Caco-2 (cell line): ENCODE measurements around the gene PER2. TPM values are rescaled to one million over a fixed set of nuclear protein-coding genes. Genes with fewer than 3 reads are reported as not detected.

Experiments used
- BruUV-seq: library from RNA; stranded (reverse); fragments of 400-500 nt; replicated peaks from 2 replicates; lab custom pipeline; 2021; lab: Mats Ljungman, UMichigan
- CTCF ChIA-PET: fragments of 300-600 bp; sonication (Branson Sonifier 250); formaldehyde crosslinking; loops from one replicate; lab custom pipeline; 2022; ENCODE audit warnings: antibody characterized with exemption; lab: Charles Lee
- POLR2A ChIA-PET: fragments of 300-600 bp; sonication (Branson Sonifier 250); formaldehyde crosslinking; loops from one replicate; lab custom pipeline; 2022; ENCODE audit warnings: antibody characterized with exemption; lab: Charles Lee
- DNase-seq, 2 experiments: peaks; one replicate each; pipeline versions ENCODE4 v3.0.0 to v3.0.0-alpha.2; 2020 to 2022
- H3K27me3 ChIP-seq: replicated peaks from 2 replicates; pipeline ENCODE4 v1.6.0; 2011; ENCODE audit warnings: low read length; ENCODE audit not compliant: control insufficient read depth, insufficient read depth
- H3K36me3 ChIP-seq: 2 replicates; pipeline ENCODE4 v1.5.1; 2011; ENCODE audit warnings: low read length; ENCODE audit not compliant: control insufficient read depth, insufficient read depth
- H3K4me1 ChIP-seq: fragments of 250-450 bp; sonication (Bioruptor Pico); 2 replicates; pipeline ENCODE4 v1.5.1; 2020; ENCODE audit warnings: mild to moderate bottlenecking
- H3K4me3 ChIP-seq: 2 replicates; pipeline ENCODE4 v1.5.1; 2011; ENCODE audit warnings: low read depth, mild to moderate bottlenecking, control low read depth, low read length
- H3K9me3 ChIP-seq: fragments of 250-450 bp; sonication (Bioruptor Pico); 2 replicates; pipeline ENCODE4 v1.5.1; 2020; ENCODE audit warnings: mild to moderate bottlenecking, moderate library complexity
- H3K27ac Mint-ChIP-seq: one replicate; pipeline ENCODE4 v1.8.0; 2022; ENCODE audit warnings: mixed read lengths; ENCODE audit not compliant: unreplicated experiment
- H3K27me3 Mint-ChIP-seq: one replicate; pipeline ENCODE4 v1.8.0; 2022; ENCODE audit warnings: mixed read lengths; ENCODE audit not compliant: insufficient read depth, unreplicated experiment
- H3K36me3 Mint-ChIP-seq: one replicate; pipeline ENCODE4 v1.8.0; 2022; ENCODE audit warnings: mild to moderate bottlenecking, mixed read lengths; ENCODE audit not compliant: insufficient read depth, unreplicated experiment
- H3K4me1 Mint-ChIP-seq: one replicate; pipeline ENCODE4 v1.8.0; 2022; ENCODE audit warnings: low read depth, mixed read lengths; ENCODE audit not compliant: unreplicated experiment
- H3K4me3 Mint-ChIP-seq: one replicate; pipeline ENCODE4 v1.8.0; 2022; ENCODE audit warnings: mild to moderate bottlenecking, moderate library complexity, mixed read lengths; ENCODE audit not compliant: unreplicated experiment
- H3K9me3 Mint-ChIP-seq: one replicate; pipeline ENCODE4 v1.8.0; 2022; ENCODE audit warnings: mixed read lengths; ENCODE audit not compliant: unreplicated experiment
- intact Hi-C: fragments of 100-400 bp; cut with micrococcal nuclease; formaldehyde crosslinking; loops from one replicate; pipeline ENCODE4 v1.10.0; 2022; ENCODE audit not compliant: unreplicated experiment
- total RNA-seq: library from RNA; stranded (reverse); gene quantifications from 2 replicates; pipeline ENCODE4 v1.2.3, GENCODE V29; 2022
- TF ChIP-seq, protein P1 (sequence below), 2 experiments: fragments of 200-600 bp in 1 of 2; IDR thresholded peaks; 1 replicate in 1 of 2; 2 replicates in 1 of 2; pipeline versions ENCODE4 v1.5.1 to v1.8.0; 2011 to 2022; ENCODE audit warnings: antibody characterized with exemption in 1 of 2, control low read depth in 1 of 2, inconsistent platforms in 1 of 2, low read depth in 1 of 2, low read length in 1 of 2, mild to moderate bottlenecking in 1 of 2, moderate library complexity in 1 of 2; ENCODE audit not compliant: insufficient read depth in 1 of 2, severe bottlenecking in 1 of 2, unreplicated experiment in 1 of 2

PER2 gene
- total RNA-seq, 1 experiment from 2014 or later: 12.2 TPM

GRCh38 chr2:238295144-238296112, 7.0 kb upstream of the PER2 start:
- no peaks in the 10 kb centered on the region for H3K9me3 ChIP-seq
- Mint-ChIP-seq H3K36me3 (no peaks in the 10 kb centered on the region), H3K27ac (no peak overlapping the region), H3K4me1 (peaks cover 19% of the 10 kb centered on the region), H3K27me3 (no peaks in the 10 kb centered on the region), H3K9me3 (no peaks in the 10 kb centered on the region), H3K4me3 (no peak overlapping the region)
- intact Hi-C loops: no loop called here
- no peaks in the 10 kb centered on the region for H3K27me3 ChIP-seq
- no TSS peak for BruUV-seq
- DNase-seq: no peak
- H3K4me1 ChIP-seq: peaks cover 8% of the 10 kb centered on the region
- TF ChIP-seq, protein P1, sequence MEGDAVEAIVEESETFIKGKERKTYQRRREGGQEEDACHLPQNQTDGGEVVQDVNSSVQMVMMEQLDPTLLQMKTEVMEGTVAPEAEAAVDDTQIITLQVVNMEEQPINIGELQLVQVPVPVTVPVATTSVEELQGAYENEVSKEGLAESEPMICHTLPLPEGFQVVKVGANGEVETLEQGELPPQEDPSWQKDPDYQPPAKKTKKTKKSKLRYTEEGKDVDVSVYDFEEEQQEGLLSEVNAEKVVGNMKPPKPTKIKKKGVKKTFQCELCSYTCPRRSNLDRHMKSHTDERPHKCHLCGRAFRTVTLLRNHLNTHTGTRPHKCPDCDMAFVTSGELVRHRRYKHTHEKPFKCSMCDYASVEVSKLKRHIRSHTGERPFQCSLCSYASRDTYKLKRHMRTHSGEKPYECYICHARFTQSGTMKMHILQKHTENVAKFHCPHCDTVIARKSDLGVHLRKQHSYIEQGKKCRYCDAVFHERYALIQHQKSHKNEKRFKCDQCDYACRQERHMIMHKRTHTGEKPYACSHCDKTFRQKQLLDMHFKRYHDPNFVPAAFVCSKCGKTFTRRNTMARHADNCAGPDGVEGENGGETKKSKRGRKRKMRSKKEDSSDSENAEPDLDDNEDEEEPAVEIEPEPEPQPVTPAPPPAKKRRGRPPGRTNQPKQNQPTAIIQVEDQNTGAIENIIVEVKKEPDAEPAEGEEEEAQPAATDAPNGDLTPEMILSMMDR (IDR thresholded peaks at IDR 0.05; ENCODE audit: insufficient read depth in 1 of 2, low read depth in 1 of 2, low read length in 1 of 2, severe bottlenecking in 1 of 2, unreplicated experiment in 1 of 2): no peak
- no peak overlapping the region for H3K4me3 ChIP-seq
- ChIA-PET POLR2A (no interaction called here), CTCF (no interaction called here)
- H3K36me3 ChIP-seq: no peaks in the 10 kb centered on the region

GRCh38 chr2:238294393-238295143, 6.2 kb upstream of the PER2 start:
- Histone ChIP-seq H3K4me3 (no peak overlapping the region), H3K9me3 (no peaks in the 10 kb centered on the region), H3K27me3 (no peaks in the 10 kb centered on the region), H3K36me3 (no peaks in the 10 kb centered on the region), H3K4me1 (peaks cover 8% of the 10 kb centered on the region)
- ChIA-PET POLR2A (no interaction called here), CTCF (no interaction called here)
- no peak overlapping the region for H3K4me3 Mint-ChIP-seq
- no peaks in the 10 kb centered on the region for H3K36me3 Mint-ChIP-seq
- TF ChIP-seq, protein P1 (IDR thresholded peaks at IDR 0.05; ENCODE audit: insufficient read depth in 1 of 2, low read depth in 1 of 2, low read length in 1 of 2, severe bottlenecking in 1 of 2, unreplicated experiment in 1 of 2): no peak
- intact Hi-C loops: no loop called here
- peaks cover 25% of the 10 kb centered on the region for H3K4me1 Mint-ChIP-seq
- DNase-seq: no peak
- BruUV-seq: no TSS peak
- no peaks in the 10 kb centered on the region for H3K27me3 Mint-ChIP-seq
- H3K9me3 Mint-ChIP-seq: no peaks in the 10 kb centered on the region
- H3K27ac Mint-ChIP-seq: no peak overlapping the region

- BruUV-seq: no TSS peak
- H3K4me3 Mint-ChIP-seq: no peak overlapping the region
These were observed 5.6 kb upstream of the PER2 start for GRCh38 chr2:238294046-238294392.

More at GRCh38 chr2:238294046-238294392, 5.6 kb upstream of the PER2 start:
- Mint-ChIP-seq H3K27me3 (no peaks in the 10 kb centered on the region), H3K4me1 (peaks cover 25% of the 10 kb centered on the region), H3K27ac (no peak overlapping the region), H3K9me3 (no peaks in the 10 kb centered on the region), H3K36me3 (peaks cover 5% of the 10 kb centered on the region)
- intact Hi-C loops: no loop called here
- no peak overlapping the region for H3K4me3 ChIP-seq
- POLR2A ChIA-PET: no interaction called here
- no peak for DNase-seq
- no peaks in the 10 kb centered on the region for H3K36me3 ChIP-seq
- TF ChIP-seq, protein P1 (IDR thresholded peaks at IDR 0.05; ENCODE audit: insufficient read depth in 1 of 2, low read depth in 1 of 2, low read length in 1 of 2, severe bottlenecking in 1 of 2, unreplicated experiment in 1 of 2): no peak
- H3K9me3 ChIP-seq: no peaks in the 10 kb centered on the region
- no peaks in the 10 kb centered on the region for H3K27me3 ChIP-seq
- peaks cover 8% of the 10 kb centered on the region for H3K4me1 ChIP-seq
- CTCF ChIA-PET: no interaction called here
